Right forelimb (tissue), 1 donor: ENCODE data around the gene QSOX1.

ENCODE experiments used
- DNase-seq: peaks from one replicate; pipeline ENCODE4 v3.0.0-alpha.2; 2018

QSOX1 gene

GRCh38 chr1:180236698-180237509 is 82.2 kb downstream of the QSOX1 start:
- DNase-seq: no peak

DNA sequence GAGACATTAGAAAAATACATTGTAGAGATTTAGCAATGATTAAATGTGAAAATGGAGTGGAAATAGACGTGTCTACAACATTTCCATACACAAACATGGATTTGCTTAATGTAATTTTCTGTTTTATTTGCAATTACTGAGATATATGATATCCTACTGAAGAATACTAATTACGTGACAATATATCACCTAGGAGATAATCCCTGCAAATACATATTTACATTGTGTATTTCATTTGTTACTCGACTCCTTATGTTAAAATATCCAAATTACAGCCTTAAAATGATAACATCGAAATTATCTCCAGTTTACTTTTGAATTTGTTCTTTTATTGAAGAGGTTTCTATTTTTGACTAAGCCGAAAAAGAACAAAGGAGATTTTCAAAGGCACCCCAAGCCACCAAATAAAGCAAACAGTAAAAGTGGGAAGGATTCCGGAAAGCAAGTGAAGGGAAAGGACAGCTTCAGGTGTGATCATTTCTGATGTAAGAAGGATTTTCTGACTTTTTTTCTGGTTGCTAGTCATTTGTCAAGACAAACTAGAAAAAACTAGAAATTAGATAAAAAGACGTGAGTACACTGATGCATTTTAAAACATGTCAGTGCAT is 83.3 kb downstream of the QSOX1 start:
- no peak for DNase-seq

GRCh38 chr1:180238675-180239074 is 84.0 kb downstream of the QSOX1 start:
- DNase-seq: no peak

- no peak for DNase-seq
These were observed 84.8 kb downstream of the QSOX1 start for GRCh38 chr1:180239145-180240096.

DNA sequence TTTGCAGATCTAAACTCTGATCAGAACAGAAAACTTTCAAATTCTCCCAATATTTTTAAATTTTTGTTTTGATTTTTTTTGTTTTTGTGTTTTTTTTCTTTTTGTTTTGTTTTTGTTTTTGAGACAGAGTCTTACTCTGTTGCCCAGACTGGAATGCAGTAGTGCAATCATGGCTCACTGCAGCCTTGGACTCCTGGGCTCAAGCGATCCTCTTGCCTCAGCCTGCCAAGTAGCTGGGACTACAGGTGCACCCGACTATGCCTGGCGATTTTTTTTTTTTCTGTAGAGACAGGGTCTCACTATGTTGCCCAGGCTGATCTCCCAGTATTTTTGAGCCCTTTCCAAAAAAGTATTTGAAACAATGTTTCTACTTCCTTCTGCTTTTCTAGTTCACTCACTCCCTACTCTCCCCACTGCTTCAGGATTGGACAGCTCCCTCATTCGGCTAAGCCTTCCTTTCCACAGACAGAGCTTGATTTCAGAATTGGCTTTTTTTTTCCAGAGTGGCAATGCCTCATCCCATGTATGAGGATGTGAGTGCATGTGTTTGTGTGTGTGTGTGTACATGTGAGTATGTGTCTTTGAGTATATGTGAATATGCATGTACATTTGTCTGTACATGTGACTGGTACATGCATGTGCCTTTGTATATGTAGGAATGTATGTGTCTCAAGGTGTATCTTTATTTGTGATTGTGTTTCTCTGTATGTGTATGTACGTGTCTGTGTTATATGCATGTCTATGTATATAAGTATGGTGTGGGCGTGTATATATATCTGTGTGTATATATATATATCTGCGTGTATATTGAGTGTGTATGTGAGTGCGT is 87.3 kb downstream of the QSOX1 start:
- no peak for DNase-seq

- DNase-seq: no peak
These were observed 89.0 kb downstream of the QSOX1 start for GRCh38 chr1:180243517-180244221.

DNA sequence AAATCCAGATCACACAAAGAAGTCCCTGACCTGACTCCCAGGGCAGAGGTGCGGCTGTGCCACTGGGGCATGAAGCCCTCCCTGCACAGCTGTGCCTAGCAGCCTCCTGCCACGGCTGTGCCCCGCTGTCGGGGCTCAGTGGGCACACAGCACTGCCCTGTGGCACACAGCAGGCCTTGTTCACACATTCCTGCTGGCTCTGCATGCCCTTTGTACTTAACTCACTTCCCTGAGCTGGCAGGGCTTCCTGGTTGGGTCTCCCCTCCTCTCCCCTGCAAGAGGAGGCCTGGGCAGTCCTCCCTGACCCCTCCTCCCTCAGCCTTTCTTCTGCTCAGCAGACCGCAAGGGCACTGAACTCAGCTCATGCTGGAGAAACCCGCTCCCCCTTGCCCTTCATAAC is 90.2 kb downstream of the QSOX1 start:
- DNase-seq: no peak

DNA sequence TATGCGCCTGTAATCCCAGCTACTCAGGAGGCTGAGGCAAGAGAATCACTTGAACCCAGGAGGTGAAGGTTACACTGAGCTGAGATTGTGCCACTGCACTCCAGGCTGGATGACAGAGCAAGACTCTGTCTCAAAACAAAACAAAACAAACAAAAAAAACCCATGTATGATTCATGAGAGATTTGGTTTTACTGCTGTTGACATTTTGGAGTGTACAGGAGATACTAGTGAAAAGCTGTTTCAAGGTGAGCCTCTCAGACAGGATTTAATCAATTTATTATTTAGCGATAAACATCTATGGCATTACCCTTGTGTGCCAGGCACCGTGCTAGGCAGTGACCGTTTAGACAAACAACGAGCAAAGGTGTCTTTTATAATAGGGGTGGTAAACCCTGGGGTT is 91.9 kb downstream of the QSOX1 start:
- DNase-seq: no peak

DNA sequence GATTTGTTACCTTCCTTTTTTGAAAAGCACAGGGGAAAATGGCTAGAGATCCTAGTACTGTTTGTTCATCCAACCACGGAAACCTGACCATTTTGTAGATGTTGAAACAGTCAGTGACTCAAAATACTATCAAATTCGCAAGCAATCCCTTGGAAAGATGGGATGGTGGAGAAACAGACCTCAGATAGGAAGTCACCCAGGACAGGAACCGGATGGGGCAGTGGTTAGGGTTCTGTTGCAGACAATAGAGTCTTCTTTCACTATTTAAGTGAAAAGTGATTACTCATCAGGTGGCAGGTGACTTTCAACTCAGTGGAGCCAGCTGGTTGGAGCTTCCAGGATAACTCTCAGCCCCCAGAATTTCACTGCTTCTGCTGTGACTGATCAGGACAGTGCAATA is 92.4 kb downstream of the QSOX1 start:
- no peak for DNase-seq

DNA sequence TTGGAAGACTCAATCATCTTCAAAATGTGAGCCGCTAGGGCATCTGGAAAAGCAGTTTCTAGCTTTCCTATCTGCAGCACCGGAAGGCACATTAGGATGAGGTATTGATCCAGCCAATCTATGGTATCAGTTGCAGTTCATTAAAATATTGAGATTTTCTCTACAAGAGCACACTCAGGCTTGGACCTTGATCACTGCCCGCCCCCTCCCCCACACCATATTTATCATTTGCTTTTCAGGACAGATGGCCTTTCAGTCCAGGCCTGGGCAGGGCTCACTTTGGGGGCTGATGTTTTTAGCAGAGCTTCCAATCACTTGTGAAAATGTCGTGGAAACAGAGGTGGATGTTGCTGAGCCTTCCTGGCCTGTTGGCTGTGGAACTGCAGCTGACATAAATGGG is 92.9 kb downstream of the QSOX1 start:
- DNase-seq: no peak

DNA sequence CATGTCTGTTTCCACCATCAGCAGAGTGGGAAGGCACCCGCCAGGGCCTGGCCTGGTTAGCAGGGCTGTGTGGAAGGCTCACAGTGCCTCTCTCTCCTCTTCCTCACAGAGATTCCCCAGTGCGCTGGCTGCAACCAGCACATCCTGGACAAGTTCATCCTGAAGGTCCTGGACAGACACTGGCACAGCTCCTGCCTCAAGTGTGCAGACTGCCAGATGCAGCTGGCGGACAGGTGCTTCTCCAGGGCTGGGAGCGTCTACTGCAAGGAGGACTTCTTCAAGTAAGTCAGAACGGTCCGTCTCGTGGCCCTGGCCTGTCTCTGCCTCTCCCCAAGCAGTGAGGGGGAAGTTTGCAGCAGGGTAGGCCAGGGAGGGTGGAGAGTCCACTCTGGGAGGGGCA is 93.5 kb downstream of the QSOX1 start:
- DNase-seq: no peak

DNA sequence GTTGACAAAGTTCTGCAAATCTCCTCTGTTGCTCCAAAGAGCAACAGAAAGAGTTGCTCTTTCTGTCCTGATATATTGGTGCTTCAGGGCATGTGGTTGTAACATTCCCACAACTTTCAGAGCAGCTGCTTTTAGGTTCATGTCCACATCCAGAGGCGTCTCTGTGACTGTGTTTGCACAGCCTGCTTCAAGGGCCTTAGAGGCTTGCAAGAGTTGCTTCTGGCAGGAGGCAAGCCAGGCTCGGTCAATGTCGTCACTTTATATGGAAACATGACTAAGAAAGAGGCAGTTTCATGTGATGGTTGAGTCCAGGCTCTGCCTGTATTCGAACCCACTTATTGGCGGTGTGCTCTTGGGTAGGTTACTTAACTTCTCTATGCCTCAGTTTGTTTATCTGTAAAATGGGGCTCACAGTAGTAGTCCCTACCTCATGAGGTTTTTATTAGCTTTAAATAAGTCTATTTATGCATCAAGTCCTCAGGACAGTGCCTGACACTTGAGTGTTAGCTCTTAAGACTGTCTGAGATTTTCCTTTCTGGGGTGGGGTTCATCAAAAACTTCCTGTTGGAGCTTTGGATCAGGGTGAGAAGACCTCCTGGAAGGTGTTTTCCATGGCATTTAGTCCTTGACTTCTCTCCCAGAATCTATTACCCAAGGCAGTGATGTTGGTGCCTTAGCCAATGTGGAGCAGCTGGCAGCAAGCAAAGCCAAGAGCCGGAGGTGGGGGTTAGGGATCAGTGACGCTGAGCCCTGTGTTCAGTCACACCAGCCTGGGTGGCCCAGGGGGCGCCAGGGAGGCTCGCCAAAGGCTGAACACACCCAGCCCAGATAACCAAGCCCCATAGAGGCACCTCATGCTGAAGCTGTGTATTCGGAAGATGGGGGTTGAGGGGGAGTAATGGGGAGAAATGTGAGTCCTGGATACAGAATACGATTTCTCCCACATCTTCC is 94.3 kb downstream of the QSOX1 start:
- DNase-seq: peak; percentile 50

DNA sequence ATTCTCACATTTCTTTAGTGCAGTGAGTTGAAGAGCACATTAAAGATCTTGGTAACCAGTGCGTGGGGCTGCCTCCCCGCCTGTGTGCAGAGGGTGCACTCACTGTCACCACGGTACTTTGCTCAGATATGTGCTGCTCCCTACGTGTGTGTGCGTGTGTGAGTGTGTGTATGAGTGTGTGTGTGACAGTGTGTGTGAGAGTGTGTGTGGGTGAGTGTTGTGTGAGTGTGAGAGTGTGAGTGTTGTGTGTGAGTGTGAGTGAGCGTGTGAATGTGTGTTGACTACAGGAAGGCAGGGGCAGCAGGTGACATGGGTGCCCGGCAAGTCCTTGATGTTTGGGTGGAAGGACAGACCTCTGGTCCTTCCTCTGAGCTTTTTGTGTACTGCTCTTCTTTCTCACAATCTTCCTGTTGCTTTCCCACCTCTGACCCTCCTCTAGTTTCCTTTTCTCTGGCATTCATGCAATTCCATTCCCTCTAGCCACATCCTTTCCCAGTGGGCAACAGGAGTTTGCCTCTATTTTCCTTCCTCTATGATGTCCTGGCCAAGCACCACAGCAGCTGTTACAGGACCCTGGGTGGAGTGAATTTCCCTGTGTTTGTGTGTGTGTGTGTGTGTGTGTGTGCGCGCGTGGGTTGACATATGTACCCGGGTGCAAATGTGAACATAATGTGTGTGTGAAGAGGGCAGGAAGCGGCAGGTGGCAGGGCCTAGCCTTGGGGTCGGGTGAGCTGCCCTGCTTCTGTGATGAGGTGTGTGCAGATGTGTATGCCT is 95.2 kb downstream of the QSOX1 start:
- DNase-seq: no peak

DNA sequence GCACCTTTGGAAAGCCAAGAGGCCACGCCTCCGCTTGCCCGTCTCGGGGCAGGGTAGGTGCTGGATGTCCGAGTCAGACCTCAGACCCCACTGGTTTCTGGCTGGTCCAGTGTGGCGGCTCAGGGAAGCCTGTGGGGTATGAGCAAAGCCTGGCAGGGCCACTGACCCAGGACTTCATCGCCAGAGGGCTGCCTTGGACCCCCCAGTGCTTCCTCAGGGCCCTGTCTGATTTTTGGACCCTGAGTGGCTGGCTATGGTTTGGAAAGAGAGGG is 95.8 kb downstream of the QSOX1 start:
- DNase-seq: no peak

- DNase-seq: no peak
These were observed 96.3 kb downstream of the QSOX1 start for GRCh38 chr1:180250883-180251509.

DNA sequence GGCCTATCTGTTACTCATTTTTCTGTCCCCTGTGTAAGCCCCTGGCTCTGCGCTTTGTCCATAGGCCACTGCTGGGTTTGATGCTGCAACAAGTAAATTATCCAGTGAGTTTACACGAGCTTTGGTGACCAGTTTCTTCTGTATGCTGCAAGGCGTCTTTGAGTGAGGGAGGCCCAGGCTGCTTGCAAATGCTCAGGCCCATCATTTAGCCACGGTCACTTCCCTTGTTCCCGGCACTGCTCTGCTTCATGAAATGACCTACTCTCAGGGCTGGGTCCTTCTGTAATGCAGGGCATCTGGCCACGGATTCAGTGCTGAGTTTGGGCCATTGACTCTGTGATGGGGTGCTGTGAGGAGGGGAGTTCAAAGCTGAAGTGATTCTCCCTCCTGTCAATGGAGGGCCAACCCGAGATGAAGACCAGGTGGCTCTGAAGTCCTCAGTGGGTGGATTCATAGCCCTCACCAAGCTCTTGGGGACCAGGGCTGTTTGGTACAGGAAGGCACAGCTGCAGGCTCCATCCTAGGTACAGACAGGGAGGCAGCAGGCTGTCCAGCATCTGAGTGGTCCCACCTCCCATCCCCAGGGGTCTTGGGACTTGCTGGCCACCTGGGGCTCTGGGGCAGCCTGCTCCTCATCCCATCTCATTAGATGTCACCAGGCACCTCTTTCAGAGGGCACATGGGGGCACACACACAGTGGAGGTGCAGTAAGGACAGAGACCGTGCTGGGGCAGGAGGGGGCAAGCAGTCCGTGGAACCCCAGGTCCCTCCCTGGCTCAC is 97.0 kb downstream of the QSOX1 start:
- DNase-seq: no peak

DNA sequence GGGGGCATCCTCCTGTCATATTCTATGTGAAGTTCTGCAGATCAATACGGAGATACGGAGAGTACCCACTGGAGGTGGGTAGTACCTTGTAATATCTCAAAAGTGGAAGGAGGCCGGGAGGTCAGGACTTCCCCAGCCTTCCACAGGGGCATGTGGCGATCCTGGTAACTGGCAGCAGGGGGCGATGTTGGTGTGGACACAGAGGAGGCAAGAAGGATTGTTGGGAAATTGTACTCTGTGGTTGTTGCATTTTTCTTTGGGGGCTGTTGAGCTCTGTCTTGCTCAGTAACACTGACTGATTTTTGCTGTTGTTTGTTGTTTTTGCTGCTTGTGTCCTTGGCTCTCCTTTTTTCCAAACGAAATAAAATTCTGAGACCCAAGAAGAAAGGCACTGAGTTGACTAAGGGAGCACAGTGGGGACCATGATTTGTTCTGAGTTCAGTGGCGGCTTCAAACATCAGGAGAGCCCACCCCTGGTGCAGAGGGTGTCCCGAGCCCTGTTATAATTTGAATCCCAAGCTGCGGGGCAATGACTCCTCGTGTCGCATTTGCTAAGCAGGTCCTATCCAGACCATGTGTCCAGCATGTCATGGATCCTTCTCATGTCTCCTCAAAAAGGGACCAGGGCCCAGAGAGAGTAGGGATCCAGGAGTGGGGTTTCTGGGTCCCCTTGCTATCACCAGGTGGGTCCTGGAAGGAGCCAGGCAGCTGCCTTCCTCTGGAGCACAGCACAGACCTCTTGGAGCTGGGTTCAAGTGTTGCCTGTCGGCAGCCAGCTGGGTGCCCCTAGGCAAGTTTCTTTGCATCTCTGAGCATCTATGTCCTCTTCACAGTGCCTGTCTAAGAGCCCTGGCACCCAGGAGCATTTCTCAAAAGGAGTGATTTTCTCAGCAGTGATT is 98.2 kb downstream of the QSOX1 start:
- no peak for DNase-seq
